ENCODE results near the gene FHIP1A. TPM values are rescaled to one million over a fixed set of nuclear protein-coding genes. Genes with fewer than 3 reads are reported as not detected.

The FHIP1A gene
- total RNA-seq, 1 experiment from 2014 or later: 1.8 TPM

DNA sequence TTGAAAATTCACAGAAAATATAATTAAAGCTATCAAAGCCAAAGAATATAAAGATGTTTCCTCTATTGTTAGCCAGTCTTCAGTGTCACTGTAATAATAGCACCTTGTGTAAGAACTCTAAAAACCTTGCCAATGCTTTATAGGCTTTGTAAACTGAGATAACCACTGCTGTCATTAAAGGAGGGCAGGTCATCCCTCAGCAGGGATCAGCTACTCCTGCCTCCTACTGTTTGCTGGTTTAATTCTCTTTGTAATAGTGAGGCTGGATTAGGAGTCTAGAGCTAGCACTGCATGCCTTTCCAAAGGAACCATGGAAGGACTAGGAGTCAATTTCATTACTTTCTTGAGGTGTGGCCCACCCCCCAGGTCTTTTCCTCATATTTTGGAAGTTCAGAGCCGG, 46.2 kb downstream of the FHIP1A start:
- DNase-seq (ENCODE audit: low spot score): no peak

DNA sequence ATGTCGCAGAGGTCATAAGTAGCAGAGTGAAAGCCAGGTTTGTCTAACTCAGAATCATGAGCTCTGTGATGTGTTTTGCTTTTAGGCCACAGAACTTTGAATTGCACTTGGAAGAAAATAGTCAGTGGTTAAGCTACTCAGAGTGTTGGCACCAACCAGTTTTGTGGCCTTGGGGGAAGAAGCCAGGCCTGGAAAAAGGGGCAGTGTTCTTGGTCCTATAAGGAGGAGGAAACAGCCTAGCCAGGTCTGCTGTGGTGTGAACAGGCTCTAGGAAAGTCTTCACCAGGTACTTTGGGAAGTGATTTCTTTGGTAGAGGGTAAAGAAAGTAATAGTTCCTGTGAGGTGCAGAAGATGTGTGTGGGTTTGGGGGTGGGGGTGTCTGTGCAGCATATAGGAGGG, 49.2 kb downstream of the FHIP1A start:
- DNase-seq (ENCODE audit: low spot score): no peak

Other genes starting within 250 kb of the FHIP1A start
- not detected in 2 replicates for gene PRSS48, start 132.0 kb upstream of the FHIP1A start, total RNA-seq (2014; rRNA removed; shearing (Covaris generic))
- 4.4 and 8.6 TPM in 2 replicates for gene SH3D19, start 83.6 kb upstream of the FHIP1A start, total RNA-seq (2014; rRNA removed; shearing (Covaris generic))

Data from H4 (cell line).